GM19324 (cell line): ENCODE measurements around the gene TMEM129.
A peak's percentile ranks its signal among the peaks of the same experiment; 100 is the strongest.

Experiments
- ATAC-seq: cut with Tn5 transposase; IDR thresholded peaks from one replicate; pipeline ENCODE4 v1.9.1; 2021; ENCODE audit warnings: mild to moderate bottlenecking, moderate library complexity; ENCODE audit not compliant: unreplicated experiment, low FRiP score

The TMEM129 gene

GRCh38 chr4:1721003-1721665 lies at the start of gene TMEM129, which contains the start of gene TACC3:
TSS of gene TMEM129 (minus strand) at chr4:1721323. CDS start at chr4:1720837, 486 bp downstream.
TSS of gene TACC3 (plus strand) at chr4:1721521. CDS start at chr4:1723422, 1,901 bp downstream.
- ATAC-seq: peak; percentile 86

- ATAC-seq: no peak
Observed at GRCh38 chr4:1770791-1771231, 49.7 kb upstream of the TMEM129 start.

- ATAC-seq: no peak
Observed at GRCh38 chr4:1770245-1770644, 49.1 kb upstream of the TMEM129 start.

GRCh38 chr4:1769692-1770091 lies 48.6 kb upstream of the TMEM129 start:
- ATAC-seq: no peak

- ATAC-seq: no peak
Observed at GRCh38 chr4:1768367-1769034, 47.4 kb upstream of the TMEM129 start.

GRCh38 chr4:1767770-1768366 lies 46.7 kb upstream of the TMEM129 start:
- ATAC-seq: no peak

GRCh38 chr4:1767061-1767769 lies 46.1 kb upstream of the TMEM129 start:
- ATAC-seq: no peak

GRCh38 chr4:1766106-1767060 lies 45.3 kb upstream of the TMEM129 start:
- no peak for ATAC-seq

- ATAC-seq: no peak
Observed at GRCh38 chr4:1765409-1766072, 44.4 kb upstream of the TMEM129 start.

GRCh38 chr4:1764670-1765069 lies 43.5 kb upstream of the TMEM129 start:
- no peak for ATAC-seq

- no peak for ATAC-seq
Observed at GRCh38 chr4:1763550-1764080, 42.5 kb upstream of the TMEM129 start.

- no peak for ATAC-seq
Observed at GRCh38 chr4:1763070-1763549, 42.0 kb upstream of the TMEM129 start.

- ATAC-seq: no peak
Observed at GRCh38 chr4:1762264-1763010, 41.3 kb upstream of the TMEM129 start.

GRCh38 chr4:1761130-1761689 lies 40.1 kb upstream of the TMEM129 start:
- no peak for ATAC-seq

GRCh38 chr4:1760521-1761071 lies 39.5 kb upstream of the TMEM129 start:
- ATAC-seq: no peak

- no peak for ATAC-seq
Observed at GRCh38 chr4:1759818-1760223, 38.7 kb upstream of the TMEM129 start.

- ATAC-seq: no peak
Observed at GRCh38 chr4:1759170-1759817, 38.2 kb upstream of the TMEM129 start.
